DND-41 (cell line): ENCODE measurements around the gene SH3GLB1.

ENCODE experiments used
- EZH2 ChIP-seq: IDR thresholded peaks from 3 replicates; pipeline ENCODE4 v1.6.1; 2012; ENCODE audit warnings: borderline replicate concordance, low read depth, mild to moderate bottlenecking, moderate library complexity, low read length, inconsistent platforms; ENCODE audit not compliant: severe bottlenecking
- TF ChIP-seq, protein P1 (sequence below): IDR thresholded peaks from 2 replicates; pipeline ENCODE4 v1.5.1; 2012; ENCODE audit warnings: borderline replicate concordance, low read length, moderate library complexity, mild to moderate bottlenecking; ENCODE audit not compliant: poor library complexity, severe bottlenecking; ENCODE audit errors: extremely low read depth

DNA sequence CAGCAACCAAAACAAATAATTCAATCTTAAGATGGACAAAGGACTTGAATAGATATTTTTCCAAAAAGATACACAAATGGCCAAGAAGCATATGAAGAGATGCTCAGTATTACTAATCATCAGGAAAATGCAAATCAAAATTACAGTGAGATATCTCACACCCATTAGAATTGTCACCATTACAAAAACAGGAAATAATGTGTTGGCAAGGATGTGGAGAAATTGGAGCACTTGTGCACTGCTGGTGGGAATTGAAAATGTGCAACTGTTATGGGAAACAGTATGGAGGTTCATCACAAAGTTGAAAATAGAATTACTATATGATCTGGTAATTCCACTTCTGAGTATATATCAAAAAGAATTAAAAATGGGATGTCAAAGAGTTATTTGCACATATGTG lies 83.2 kb downstream of the SH3GLB1 start:
- TF ChIP-seq, protein P1, sequence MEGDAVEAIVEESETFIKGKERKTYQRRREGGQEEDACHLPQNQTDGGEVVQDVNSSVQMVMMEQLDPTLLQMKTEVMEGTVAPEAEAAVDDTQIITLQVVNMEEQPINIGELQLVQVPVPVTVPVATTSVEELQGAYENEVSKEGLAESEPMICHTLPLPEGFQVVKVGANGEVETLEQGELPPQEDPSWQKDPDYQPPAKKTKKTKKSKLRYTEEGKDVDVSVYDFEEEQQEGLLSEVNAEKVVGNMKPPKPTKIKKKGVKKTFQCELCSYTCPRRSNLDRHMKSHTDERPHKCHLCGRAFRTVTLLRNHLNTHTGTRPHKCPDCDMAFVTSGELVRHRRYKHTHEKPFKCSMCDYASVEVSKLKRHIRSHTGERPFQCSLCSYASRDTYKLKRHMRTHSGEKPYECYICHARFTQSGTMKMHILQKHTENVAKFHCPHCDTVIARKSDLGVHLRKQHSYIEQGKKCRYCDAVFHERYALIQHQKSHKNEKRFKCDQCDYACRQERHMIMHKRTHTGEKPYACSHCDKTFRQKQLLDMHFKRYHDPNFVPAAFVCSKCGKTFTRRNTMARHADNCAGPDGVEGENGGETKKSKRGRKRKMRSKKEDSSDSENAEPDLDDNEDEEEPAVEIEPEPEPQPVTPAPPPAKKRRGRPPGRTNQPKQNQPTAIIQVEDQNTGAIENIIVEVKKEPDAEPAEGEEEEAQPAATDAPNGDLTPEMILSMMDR = no peak
- TF ChIP-seq EZH2 = no peak
